HG02759 (cell line): Measurements from ENCODE around the gene FASN.

Source experiments
- ATAC-seq: cut with Tn5 transposase; IDR thresholded peaks from one replicate; pipeline ENCODE4 v1.9.1; 2021; ENCODE audit warnings: mild to moderate bottlenecking, moderate library complexity; ENCODE audit not compliant: unreplicated experiment

Gene FASN

DNA sequence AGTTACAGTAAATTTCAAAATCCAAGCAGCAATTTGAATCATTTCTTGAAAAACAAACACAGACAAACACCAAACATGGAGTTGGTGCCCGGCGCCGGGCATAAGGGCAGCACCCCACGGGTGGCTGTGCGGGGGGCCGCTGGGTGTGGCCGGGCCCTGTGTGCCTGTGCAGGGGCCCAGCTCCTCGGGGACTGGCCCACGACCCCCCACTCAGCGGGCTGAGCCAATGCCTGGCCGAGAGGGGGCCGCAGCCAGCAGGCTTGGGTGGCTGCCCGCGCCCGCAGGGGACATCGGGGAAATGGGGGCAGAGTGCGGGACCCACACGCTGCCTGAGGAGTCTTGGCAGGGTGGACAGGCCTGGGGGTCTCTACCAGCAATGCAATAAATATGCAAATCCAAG, 19.6 kb downstream of the FASN start:
- ATAC-seq, result no peak

DNA sequence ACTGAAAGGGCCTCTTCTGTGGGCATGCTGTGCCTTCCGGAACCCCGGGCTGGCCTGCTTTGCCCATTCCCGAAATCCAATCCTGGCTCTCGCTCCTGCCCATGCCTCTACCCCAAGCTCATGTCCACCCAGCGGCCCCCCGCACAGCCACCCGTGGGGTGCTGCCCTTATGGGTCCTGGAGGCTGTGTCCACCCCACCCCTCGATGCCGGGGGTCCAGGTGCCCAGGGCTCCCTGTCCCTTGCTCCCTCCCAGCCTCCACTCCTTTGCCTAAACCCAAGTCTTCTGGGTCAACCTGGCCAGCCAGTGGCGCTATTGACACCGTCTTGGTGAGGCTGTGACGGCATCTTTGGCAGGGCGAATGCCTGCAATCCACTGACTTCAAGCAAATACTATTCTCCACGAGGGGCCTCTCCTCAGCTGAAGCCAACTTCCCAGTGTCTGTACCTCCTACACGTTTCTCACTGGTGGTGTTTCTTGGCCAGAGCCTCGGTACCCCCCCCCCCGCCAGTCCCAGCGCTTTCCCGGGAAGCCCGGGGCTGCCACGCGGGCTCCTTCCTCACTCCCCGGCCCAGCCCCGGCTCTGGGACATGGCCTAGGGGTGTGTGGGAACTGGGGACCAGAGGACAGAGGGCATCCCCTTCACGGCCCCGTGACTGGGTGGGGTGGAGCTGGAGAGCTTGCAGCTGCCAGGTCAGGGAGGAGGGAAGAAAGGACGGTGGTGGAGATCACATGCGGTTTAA, 20.2 kb downstream of the FASN start:
- ATAC-seq, result no peak

DNA sequence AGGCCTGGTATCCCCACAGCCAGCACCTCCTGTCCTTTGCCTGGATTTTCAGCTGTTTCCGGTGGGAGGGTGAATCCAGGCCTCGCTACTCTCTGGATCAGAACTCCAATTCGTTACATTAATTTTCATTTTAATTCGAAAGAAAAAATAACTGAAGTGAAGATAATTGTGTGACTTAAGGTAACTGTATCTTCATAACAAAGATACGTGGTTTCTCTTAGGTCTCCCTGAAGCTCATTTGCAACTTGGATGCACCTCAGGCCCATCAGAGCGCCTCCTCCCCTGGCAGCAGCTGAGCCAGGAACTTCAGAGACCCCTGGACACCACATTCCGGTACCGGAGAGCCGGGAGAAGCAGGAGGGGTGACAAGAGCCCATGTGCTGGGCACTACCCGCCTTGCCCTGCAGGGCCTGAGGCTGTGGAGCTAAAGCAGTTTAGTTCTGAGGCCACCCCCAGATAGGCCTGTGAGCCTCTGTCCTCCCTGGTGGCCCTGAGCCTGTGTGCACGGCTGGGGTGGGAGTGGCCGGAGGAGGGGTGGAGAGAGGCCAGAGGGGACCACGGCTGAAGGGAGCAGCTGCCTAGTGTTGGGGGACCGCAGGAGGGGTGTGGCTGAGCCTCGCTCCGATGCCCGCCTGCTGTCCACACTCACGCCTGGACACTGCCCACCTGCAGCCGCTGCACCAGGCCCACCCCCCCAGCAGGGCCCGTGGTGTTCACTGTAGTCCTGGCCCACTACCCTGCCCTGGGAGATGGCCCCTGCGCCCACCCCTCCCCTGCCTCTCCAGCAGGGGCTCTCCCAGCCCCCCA, 21.0 kb downstream of the FASN start:
- no peak for ATAC-seq

DNA sequence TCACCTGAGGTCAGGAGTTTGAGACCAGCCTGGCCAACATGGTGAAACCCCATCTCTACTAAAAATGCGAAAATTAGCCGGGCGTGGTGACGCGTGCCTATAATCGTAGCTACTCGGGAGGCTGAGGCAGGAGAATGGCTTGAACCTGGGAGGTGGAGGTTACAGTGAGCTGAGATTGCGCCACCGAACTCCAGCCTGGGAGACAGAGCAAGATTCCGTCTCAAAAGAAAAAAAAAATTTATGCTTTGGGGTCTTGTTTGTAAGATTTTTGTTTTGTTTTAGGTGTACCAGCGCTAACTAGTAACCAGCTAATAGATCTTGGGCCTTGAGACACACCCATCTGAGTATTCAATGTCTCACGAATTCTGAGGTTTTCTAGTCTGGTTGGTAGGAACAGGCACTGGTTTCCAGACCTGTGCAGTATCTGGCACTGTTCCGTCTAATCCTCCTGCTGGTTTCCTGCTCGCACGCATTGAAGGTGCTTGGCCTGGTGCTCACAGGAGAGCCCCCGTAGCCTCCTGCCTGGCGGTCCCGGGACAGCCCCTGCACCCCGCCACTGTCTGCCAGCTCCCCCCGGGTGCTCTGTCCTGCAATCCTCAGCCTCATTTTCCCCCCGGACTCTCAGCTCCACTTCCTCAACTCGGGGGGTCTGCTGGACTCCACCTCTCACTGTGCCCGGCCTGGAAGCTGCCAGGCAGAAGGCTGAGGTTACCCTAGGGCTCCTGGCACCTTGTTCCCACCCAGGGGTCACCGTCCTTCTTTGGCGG, 21.8 kb downstream of the FASN start:
- no peak for ATAC-seq

DNA sequence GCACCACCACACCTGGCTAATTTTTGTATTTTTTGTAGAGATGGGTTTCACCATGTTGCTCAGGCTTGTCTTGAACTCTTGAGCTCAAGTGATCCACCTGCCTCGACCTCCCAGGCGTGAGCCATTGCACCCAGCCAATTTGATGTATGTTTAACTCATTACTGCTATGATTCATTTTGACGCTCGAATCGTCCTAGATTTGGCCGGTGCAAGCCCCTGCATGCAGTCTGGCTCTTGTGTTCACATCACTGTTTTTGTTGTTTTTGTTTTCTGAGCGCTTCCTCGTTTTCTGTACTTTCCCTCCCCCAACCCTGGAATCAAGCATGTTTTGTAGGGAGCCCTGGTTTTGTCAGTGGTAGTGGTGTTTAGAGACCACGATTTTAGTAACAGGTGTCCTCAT, 24.6 kb downstream of the FASN start:
- ATAC-seq, result no peak

DNA sequence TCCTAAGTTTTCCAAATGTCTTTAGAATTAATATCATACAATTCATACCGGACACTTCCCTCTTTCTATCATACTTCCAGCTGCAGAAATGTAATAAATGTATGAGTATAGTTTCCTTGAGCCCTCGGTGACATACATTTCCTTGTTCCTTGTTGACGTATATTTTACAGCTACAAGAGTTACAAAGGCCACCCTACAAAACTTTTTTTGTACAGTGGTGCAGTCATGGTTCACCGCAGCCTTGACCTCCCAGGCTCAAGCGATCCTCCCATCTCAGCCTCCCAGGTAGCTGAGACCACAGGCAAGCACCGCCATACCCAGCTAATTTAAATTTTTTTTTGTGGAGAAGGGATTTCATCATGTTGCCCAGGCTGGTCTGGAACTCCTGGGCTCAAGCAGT, 25.2 kb downstream of the FASN start:
- no peak for ATAC-seq

DNA sequence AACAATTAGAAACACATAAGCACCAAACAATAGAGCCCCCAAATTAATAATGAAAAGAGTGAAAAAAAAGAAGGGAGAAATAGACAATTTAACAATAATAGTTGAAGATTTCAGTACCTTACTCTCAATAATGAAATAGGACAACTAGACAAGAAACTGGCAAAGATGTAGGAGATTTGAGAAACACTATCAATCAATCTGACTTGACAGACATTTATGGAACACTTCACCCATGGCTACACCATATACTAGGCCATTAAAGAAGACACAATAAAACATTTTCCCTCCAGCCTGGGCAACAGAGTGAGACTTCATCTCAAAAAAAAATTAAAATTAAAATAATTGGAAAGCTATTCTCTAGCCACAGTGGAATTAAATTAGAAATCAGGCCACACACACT, 27.4 kb downstream of the FASN start:
- ATAC-seq, result no peak

DNA sequence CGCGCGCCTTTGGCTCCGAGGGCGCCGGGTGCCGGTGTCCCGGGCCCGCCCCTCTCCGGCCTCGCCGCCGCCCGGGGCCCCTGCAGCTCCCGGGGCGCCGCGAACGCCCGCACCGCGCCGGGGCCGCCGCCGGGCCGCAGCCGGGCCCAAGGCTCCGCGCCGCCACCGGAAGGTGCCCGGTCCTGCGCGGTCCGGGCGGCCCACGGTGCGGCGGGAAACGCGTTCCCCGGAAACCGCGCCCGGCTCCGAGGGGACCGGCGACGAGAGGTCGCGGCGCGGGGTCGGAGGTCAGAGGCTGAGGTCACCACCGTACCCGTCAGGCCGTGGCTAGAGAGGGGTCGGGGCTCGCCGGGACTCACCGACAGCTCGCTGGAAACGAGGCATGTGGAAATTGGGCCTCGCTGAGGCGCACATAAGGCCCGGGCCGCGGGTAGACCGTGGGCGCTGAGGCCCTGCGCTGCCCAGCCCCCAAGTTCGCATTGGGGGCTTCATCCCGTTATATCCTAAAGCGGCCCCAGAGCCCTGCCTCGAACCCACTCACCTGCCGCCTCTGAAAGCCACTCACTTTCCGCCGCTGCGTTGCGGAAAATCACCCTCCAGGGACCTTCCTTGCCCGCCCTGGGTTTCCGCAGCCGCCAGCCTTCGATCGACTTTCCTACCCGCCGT, 32.3 kb downstream of the FASN start, which contains the start of gene DUS1L:
DUS1L (minus strand) TSS at position 167 of the 666 bp plus-strand sequence. CDS start 745 bp downstream, outside the sequence.
- peak; percentile 72 for ATAC-seq

DNA sequence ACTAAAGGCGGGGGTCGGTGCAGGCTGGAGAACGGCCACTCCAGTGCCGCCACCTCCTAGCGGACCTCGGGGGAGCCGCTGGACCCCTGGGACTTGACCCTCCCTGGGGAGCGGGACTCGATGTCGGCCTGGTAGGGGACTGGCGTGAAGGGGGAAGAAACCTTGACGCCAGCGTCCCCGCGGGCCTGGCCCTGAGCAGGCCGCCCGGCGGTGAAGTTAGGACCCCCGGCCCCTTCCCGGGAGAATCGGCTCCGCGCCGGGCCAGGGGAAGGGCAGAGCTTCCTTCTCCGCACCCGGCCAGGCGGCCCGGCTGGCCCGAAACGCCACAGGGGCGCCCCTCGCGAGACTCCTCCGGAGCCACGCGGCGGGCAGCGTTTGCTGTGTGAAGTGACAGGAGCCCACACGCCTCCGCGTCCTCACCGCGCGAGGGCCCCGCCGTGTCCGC, 32.8 kb downstream of the FASN start:
- ATAC-seq, result peak; percentile 37

DNA sequence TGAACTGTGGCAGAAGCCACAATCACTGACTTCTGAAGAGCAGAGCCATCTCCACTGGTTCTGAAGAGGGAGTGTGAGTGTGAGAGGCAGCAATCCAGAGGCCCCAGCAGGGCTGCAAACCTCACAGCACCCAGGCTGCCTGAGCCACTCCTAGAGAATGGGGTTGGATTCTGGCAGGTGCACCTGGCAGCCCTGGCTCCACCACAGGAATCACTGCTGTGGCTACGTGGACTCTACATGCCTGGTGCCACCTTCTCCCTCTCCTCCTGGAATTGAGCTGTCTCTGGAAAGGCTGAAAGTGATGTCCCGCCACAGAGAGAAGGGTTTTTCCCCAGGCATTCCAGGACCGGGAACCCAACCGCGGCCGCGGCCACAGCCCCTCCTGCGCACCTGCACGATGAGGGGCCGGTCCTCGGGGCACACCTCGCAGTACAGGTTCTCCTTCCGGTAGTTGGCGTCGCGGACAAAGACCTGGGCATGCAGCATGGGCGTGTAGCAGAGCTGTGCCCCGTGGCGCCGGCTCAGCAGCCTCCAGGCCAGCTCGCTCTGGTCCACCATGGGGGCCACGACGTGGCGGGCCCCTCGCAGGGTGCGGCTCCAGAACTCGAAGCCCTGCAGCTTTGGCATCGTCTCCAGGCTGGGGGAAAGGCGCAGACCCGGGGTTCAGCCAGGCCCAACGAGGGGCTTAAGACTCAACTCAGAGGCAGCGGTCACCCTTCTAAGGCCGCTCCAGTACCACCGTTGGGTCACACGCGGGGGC, 33.4 kb downstream of the FASN start:
- ATAC-seq, result no peak

DNA sequence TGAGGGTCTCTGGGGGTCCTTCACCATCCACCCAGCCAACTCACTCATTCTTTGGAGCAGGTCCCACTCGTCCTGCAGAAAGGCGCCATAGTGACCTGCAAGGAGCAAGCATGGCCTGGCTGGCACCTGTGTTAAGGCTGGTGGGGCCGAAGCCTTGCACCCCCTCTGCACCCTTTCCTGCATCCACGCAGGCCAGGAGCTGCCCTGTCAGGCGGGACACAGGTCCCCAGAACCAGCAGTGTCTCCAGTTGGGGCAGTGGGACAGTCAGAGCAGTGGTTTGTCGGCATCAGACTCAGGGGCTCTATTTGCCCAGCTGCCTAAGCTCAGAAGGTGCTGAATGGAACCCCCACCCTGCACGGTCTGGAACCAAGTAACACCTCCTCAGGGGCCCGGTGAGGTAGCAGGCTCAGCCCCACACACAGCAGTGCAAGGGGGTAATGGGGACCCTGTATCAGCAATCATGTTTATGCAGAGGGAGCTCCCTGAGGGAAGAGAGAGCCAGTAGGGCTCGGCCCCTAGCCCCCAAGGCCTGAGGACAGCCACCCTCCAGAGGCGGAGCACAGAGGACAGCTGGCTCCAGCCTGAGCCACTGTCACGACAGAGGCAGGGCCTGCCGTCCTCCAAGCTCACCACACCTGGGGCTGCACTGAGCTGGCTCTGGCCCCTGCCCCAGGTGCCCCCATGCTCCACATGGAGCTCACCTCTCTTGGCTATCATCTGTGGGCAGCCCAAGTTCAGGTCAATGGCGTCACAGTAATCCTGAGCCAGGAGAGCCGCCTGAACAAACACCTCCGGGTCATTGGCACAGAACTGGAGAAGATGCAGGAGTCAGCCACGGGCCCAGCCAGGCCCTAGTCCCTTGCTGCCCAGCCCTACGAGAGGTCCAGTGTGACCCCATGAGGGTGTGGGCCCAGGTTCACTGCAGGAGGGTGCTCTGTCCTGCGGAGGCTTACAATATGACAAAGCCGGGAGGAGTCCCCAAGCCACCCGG, 34.3 kb downstream of the FASN start:
- ATAC-seq, result no peak

DNA sequence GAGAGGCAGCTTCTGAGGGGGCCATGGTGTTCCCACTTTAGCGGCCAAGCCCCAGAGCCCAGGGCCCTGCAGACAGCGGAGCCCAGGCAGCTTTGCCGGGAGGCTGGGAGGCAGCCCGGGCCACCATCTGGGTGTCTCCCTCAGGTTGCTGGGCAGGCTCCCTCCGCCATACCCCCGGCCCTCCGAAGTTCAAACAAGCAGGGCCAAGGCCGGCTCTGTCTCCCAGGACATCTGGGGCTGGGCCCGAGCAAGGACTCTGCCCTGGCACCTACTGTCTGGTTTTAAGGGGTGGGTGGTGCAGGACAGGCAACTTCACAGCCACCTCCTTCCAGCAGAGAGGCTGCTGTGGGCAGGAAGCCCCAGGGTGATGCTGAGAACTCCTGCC, 35.1 kb downstream of the FASN start:
- no peak for ATAC-seq

DNA sequence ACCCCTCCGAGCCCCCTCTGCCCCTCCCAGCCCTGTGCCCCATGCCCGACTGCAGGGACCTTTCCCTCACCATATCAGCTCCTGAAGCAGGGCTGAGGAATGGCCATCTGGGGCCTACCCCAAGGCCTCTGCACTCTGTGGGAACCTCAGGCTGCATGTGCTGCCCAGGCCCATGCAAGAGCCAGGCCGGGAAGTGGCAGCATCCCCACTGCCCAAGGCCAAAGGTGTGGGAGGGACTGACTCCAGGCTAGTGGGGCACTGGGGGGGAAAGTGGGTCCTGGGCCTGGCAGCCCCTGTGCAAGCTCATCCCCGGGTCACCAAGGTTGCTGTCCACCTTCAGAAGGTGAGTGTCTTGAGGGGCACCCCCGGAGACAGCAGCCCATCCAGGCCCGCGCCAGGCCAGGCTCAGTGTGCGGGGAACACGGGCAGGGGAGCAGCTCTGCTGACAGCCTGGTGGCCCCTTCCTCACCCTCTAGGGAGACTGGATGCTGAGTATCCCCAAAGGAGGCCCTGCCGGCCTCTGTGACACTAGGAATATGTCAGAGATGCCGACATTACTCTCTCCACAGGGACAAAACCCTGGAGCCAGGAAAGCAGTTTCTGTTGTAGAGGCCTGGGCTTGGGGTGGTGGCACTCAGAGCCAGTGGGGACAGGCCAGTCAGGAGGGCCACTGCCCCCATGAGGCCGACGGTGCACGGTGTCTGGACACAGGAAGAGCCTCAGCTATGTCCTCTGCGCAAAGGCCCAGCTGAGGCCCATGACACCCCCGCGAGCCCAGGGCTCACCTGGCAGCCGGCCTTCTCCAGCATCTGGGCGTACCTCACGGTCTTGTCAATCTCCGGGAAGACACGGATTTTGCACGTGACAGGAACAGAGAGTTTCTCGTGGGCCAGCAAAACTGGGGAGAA, 35.7 kb downstream of the FASN start:
- no peak for ATAC-seq

DNA sequence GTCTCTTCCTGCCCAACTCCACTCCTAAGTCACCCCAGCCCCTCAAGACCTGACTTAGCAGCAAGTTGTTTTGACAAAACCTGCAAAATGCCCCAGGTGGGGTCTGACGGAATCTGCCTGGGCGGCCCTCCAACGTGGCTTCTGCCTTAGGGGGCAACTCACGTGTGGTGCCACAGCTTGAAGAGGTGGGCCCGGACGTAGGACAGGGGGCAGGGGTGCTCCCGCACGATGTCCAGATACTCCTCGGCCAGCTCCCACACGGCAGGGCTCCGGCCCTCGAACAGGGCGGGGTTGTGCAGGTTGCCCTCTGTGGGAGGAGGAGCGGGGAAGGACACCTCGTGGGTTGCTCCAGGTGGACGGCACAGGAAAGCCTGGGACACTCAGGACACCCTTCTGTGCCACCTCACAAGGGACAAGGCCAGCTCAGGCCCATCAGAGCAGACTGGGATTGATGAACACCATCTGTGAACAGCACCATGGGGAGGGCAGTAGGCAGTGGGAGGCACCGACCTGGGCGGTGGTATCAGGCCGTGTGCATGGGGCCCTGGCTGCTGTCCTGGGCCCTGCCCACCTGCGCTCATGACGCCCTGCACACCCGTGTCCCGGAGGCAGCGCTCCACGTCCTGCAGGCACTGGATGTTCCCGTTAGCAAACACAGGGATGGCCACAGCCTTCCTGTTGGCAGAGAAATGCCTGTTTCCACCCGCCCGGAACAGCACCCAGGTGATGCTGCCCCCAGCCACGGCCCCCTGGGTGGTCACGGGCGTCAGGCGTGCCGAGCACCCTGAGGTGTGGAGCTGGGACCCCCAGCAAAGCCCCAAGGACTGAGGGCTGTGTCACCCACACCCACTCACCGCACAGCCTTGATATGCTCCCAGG, 36.8 kb downstream of the FASN start:
- no peak for ATAC-seq

DNA sequence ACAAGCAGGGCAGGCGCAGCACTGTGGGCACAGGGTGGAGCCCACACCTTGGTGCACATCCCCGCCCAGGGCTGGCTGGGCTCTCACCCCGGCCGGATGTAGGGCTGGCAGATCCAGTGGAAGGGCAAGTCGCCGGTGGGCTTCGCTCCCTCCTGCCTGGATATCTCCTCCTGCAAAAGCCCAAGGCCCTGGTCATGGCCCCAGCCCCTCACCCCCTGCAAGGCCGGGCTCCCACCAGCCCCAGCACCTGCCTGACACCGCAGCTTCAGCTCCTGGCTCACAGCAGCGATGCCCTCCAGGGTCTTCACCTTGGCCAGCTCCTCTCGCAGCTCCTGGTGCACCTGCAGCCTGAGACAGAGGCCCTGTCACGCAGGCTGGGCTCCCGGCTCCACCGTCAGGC, 37.4 kb downstream of the FASN start:
- ATAC-seq, result no peak

DNA sequence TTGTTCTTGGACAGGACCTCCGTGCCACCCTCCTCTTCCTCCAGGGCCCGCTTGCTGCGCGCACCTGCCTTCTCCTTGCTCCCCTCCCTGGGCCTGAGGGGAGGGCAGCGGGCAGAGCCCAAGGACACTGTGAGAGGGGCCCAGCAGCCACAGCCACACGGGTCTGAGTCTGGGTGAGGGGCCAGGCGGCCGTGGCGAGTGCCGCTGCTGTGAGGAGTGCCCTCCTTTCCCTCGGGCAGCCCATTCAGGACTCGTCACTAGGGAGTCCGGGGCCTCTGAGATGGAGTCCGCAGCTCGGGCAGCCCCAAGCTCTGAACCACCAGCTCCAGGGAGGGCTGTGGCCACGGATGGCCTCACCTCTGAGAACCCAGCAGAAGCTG, 38.0 kb downstream of the FASN start:
- no peak for ATAC-seq
